DMS153 (cell line): ENCODE results near the gene NT5C.
"Not testable (repeated sequence)": the region's sequence is repeated elsewhere in the genome, so short reads cannot be mapped to it uniquely, and the experiment has no call there.

Experiments
- DNase-seq: peaks from one replicate; lab custom pipeline; 2025; lab: John Stamatoyannopoulos, UW

NT5C gene

DNA sequence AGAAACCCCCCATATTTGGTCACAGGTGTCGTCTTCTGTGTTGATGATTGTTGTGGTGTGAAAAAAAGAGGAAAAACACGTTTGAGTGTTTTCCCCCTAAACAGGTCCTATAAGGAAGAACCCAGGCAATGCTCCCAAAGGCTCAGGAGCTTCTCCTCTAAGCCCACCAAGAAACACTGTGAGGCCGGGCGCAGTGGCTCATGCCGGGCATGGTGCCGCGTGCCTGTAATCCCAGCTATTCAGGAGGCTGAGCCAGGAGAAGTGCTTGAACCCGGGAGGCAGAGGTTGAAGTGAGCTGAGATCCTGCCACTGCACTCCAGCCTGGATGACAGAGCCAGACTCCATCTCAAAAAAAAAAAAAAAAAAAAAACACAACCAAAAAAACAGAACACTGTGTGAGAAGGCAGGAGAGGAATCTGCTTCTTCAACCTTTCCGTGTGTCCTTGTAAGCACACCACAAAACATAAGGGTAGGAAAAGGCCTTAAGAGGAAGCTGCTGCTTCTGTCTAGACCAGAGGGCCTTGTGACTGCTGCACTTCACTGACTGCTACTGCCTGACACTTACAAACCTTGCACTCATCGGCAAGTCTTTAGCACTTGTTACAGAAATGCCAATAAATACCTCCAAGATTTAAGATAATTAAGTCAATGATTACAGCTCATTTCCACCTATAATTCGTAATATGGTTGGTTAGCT is 13.4 kb upstream of the NT5C start:
- no peak for DNase-seq

DNA sequence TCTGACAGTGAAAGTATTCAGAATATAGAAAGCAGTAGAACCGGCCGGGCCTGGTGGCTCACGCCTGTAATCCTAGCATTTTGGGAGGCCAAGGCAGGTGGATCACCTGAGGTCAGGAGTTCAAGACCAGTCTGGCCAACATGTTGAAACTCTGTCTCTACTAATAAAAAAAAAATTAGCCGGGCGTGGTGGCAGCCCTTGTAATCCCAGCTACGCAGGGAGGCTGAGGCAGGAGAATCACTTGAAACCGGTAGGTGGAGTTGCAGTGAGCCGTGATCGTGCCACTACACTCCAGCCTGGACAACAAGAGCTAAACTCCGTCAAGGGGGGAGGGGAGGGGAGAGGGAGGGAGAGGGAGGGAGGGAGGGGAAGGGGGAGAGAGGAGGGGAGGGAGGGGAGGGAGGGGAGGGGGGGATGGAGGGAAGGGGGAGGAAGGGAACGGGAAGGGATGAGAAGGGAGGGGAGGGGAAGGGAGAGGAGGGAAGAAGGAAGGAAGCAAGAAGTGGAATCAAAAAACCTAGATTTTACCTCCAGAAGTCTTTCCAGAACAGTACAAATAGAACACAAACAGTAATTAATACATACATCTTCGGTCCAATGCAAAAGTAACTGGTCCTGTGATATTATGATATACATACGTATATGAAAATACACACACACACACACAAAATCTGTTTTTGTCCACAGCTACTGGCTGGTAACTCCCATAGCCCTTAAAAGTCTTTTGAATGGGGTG is 10.9 kb upstream of the NT5C start:
- no peak for DNase-seq

GRCh38 chr17:75138519-75138918 is 7.0 kb upstream of the NT5C start:
- no peak for DNase-seq

DNA sequence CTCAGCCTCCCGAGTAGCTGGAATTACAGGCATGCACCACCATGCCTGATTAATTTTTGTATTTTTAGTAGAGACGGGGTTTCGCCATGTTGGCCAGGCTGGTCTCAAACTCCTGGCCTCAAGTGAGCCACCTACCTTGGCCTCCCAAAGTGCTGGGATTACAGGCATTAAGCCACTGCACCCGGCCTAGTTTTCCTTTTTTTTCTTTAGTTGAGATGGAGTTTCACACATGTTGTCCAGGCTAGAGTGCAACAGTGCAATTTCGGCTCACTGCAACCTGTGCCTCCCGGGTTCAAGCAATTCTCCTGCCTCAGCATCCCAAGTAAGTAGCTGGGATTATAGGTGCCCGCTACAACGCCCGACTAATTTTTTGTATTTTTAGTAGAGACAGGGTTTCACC is 6.2 kb upstream of the NT5C start:
- not testable (repeated sequence) for DNase-seq

DNA sequence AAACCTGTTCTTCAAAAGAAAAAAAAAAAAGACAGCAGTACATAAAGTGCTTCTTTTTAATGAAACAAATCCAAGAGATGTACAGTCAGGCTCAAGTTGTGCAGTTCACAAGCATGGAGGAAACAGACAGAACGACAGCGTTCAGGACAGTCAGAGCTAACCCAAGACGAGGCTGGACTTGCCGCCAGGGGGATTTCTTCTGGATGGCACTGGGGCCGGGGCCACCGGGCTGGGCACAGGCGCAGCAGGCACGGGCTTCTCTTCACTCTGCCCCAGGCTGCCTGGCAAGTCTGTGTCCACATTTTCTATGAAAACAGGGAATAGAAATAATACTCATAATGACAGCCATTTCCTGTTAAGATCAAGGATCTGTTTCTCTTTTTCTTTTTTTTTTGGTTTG is 4.4 kb upstream of the NT5C start:
- DNase-seq: no peak

- no peak for DNase-seq
These were observed 3.9 kb upstream of the NT5C start for GRCh38 chr17:75135452-75135851.

- DNase-seq: not testable (repeated sequence)
These were observed 2.2 kb upstream of the NT5C start for GRCh38 chr17:75133607-75134347.

- DNase-seq: no peak
These were observed 1.5 kb upstream of the NT5C start for GRCh38 chr17:75133001-75133400.

- DNase-seq: not testable (repeated sequence)
These were observed 767 bp upstream of the NT5C start for GRCh38 chr17:75132018-75133000.

DNA sequence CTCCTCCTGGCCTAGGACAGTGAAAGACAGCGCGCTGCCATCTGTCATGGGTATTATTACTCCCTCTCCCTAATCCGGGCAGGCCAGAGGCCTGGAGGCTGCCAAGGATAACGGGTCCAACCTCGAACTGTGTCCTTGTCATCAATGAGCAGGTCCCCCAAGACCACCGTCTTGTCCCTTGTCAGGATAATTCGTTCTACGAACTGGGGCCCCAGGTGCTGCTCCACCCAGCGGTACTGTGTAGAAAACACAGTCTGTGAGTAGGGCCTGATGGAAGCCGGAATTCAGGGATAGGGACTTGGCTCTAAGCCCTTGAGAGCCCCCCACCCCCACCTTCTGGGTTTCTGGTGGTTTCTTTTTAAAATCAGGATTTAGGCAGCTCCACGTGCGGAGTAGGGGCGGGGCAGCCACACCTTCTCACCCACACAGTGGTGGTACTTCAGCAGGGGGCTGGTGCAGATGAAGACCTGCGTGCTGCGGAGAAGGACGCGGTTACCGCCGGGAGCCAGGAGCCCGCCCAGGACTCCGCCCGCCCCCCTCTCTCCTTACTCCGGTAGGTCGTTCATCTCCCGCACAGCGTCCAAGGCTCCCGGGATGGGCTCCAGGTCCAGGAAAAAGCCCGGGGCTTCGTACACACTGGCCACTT is 787 bp downstream of the NT5C start:
- DNase-seq: no peak

GRCh38 chr17:75130059-75130631 is 1.4 kb downstream of the NT5C start:
- DNase-seq: no peak

GRCh38 chr17:75129576-75129975 is 2.0 kb downstream of the NT5C start:
- no peak for DNase-seq

DNA sequence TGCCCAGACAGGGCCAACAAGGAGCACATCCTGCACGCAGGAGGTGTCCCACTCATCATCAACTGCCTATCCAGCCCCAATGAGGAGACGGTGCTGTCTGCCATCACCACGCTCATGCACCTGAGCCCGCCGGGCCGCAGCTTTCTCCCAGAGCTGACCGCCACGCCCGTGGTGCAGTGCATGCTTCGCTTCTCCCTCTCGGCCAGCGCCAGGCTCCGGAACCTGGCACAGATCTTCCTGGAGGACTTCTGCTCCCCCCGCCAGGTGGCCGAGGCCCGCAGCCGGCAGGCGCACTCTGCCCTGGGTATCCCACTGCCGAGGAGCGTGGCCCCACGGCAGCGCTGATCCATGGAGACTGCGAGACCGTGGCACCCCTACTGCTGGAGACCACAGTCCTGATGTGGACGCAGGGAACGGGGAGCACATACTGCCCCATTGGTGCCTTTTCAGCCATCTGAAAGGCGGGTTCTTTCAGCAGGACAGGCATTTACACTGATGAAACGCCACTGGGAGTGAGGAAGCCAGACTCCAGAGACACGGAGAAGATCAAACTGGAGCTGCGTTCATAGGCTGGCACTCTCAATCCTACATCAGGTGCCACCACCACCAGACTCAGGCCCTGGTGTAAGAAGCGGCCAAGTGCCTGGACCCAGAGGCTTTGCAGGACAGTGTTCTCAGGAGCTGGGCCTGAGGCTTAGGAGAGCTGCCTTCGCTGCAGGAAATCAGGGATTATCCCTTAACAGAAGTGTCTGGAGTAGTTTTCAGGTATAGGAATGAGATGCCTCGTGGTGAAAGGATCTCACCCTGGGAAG is 2.6 kb downstream of the NT5C start:
- DNase-seq: no peak

DNA sequence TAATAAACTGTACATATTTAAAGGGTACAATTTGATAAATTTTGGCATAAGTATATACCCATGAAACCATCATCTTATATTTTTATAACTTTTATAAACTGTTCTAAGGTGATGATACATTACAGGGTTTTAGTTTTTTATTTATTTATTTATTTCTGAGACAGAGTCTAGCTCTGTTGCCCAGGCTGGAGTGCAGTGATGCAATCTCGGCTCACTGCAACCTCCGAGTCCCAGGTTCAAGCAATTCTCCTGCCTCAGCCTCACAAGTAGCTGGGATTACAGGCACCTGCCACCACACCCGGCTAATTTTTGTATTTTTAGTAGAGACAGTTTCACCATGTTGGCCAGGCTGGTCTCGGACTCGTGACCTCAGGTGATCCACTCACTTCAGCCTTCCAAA is 3.6 kb downstream of the NT5C start:
- DNase-seq: not testable (repeated sequence)

- DNase-seq: no peak
These were observed 4.6 kb downstream of the NT5C start for GRCh38 chr17:75126954-75127353.

DNA sequence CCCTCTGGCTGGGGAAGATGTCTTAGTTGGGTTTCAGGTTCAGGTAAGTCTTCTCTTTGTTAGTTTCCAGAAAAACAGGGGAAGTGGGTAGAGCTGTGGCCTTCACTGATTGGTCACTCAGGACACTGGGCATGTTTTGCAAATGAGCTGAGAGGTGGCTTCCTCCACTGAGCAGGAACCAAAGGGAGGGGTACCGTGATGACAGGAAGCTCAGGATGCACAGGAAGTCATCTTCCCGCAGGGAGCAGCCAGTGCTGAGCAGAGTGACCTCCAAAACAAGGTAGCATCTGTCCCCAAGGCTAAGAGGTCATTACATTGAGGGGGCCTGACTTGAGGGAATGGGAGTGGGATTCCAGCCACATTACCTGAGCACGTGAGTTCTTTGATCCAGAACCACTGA is 5.6 kb downstream of the NT5C start:
- no peak for DNase-seq

DNA sequence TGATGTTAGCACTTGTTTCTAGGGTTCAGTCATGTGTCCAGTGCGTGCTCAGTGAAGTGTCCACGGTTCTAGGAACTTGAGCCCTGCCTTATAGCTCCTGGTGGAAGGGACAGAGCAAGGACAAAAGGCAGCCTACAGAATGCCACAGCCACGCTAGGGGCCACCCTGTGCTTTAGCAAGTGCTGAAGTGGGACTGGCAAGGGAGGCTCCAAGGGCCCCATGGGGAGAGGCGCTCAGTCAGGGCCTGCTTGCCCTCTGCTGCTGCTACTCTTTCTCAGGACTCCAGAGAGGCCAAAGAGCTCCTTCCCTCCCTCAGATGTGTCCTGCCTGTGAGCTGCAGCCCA is 6.8 kb downstream of the NT5C start:
- DNase-seq: no peak

DNA sequence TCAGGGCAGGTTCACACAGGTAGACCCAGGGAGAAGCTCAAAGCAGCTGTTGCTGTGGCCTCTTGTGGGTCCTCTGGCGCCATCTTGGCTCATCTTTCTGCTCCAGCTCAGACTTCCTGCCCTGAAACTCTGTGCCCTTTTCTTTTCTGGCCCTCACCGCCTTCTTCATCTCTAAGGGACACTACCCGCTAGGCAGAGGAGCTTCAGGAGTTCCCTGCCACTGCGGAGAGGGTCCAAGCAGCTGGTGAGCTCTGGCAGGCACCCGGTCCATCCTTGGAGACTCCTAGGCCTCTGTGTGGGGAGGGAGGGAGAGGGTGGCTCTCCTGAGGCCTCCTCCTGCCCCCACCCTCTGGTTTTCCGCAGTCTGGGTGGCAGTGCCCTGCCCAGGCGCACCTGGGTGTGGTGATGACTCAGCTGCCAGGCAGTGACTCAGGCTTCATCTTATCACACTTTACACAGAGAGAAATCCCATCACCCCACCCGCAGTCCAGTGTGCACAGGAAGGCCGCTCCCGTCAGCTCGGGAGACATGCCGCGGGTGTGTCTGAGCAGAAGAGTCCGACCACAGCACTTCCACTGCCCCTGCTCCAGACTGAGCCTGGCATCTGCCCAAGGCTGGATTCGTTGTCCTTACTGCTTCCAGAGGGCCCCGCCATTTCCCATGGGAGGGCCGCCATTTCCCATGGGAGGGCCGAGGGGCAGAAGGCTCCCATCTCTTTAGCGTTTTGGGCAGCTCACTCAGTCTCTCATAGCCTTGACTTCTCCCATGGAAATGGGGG is 7.3 kb downstream of the NT5C start:
- DNase-seq: peak; percentile 92

DNA sequence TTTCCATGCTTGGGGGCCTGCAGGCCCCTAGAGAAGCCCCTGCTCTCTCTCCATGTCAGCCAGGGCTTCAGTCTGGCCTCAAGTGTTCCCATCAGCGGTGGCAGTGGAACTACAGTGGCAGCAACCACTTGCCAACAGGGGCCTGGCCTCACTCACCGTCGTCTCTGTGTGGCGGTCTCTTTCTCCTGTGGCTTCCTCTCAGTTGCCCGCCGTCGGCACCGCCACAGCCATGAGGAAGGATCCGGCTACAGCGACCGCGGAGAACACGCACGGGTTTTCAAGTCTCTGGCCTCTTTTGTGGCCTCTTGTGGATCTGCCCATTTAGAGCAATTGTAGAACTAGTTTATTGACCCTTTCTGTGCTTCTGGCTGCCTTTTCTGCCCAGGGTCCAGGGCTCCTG is 13.2 kb downstream of the NT5C start:
- DNase-seq: no peak
